Muscle of leg (tissue), 11 donors: Measurements from ENCODE around the gene PPIF. TPM values are rescaled to one million over a fixed set of nuclear protein-coding genes. Genes with fewer than 3 reads are reported as not detected.

Experiments
- DNase-seq: peaks from one replicate; pipeline ENCODE4 v3.0.0; 2013
- H3K27ac ChIP-seq: one replicate; pipeline ENCODE4 v1.5.1; 2013; ENCODE audit warnings: mild to moderate bottlenecking, low read length, control low read depth
- H3K27me3 ChIP-seq: one replicate; pipeline ENCODE4 v1.6.1; 2013; ENCODE audit warnings: low read length; ENCODE audit not compliant: control insufficient read depth, insufficient read depth
- H3K36me3 ChIP-seq: one replicate; pipeline ENCODE4 v1.6.1; 2013; ENCODE audit warnings: low read length; ENCODE audit not compliant: control insufficient read depth, insufficient read depth
- H3K4me1 ChIP-seq: one replicate; pipeline ENCODE4 v1.6.1; 2013; ENCODE audit warnings: low read length; ENCODE audit not compliant: control insufficient read depth, insufficient read depth
- H3K4me3 ChIP-seq: one replicate; pipeline ENCODE4 v1.5.1; 2013; ENCODE audit warnings: low read length, control low read depth
- H3K9me3 ChIP-seq: replicated peaks from 2 replicates; pipeline ENCODE4 v1.6.1; 2013; ENCODE audit warnings: low read depth, low read length; ENCODE audit not compliant: control insufficient read depth
- WGBS: methylation state at CpG from one replicate; pipeline ENCODE4 v1.1.5; 2013; ENCODE audit warnings: missing lambda C conversion rate; ENCODE audit not compliant: insufficient coverage; 5-methylcytosine and 5-hydroxymethylcytosine counted together
- polyA plus RNA-seq, 8 donors: library from polyadenylated mRNA; unstranded; fragments of 120-200 nt; gene quantifications; one replicate each; pipeline versions ENCODE4 v1.2.1 to v1.2.3, GENCODE V29; 2013; ENCODE audit warnings: inconsistent platforms in 1 of 8, low replicate concordance in 1 of 8; ENCODE audit not compliant: insufficient read length in 8 of 8, insufficient read depth in 1 of 8
- total RNA-seq: library from RNA; stranded (reverse); fragments of 120-200 nt; gene quantifications from one replicate; pipeline ENCODE4 v1.2.4, GENCODE V29; 2013

Gene PPIF
- total and polyA plus RNA-seq, 9 donors = 8.3 to 28.6 (median 24.3) TPM

DNA sequence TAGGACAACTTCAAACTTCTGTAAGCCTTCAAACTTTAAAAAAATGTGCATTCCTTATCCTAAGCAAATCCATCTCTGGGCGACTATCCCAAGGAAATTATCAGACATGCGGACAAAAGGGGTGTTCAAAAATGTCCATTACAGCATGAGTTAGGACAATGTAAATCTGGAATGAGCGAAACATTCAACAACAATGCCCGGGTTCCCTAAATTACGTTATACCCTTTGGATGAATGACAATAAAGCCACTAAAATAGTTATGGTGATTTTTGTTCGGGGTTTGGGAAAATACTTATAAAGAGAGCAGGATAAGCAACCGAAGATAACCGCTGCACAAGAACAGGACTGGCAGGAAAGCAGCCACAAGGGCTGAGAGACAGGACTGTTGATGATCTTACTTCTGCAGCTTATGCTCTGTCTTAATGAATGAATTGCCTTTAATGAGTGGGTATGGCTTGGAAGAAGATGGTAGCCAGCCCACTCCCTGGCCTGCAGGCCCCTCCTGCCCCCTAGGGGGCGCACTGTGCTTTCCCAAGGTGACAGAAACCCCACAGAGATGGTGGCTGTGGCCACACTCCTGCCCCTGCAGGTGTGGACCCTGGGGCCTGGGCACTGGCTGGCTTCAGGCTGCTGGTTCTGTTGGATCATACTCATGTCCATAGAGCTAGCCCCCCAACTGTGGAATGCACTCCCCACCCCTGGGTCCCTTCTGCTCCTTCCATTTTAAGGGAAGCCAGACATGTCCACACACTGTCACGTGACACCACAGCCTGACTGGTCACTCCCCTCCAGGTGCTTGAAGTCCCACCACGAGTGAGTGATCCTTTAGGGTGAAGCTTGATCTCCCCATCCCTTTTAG, 53.1 kb downstream of the PPIF start:
- H3K27ac ChIP-seq = peak overlapping the region; percentile 95
- H3K9me3 ChIP-seq = no peaks in the 10 kb centered on the region
- H3K27me3 ChIP-seq = no peaks in the 10 kb centered on the region
- peaks cover 7% of the 10 kb centered on the region for H3K4me1 ChIP-seq
- 26% methylated on average over 4 of the region's 11 CpGs for WGBS
- H3K36me3 ChIP-seq = peaks cover 9% of the 10 kb centered on the region
- no peak overlapping the region for H3K4me3 ChIP-seq
- DNase-seq = no peak

DNA sequence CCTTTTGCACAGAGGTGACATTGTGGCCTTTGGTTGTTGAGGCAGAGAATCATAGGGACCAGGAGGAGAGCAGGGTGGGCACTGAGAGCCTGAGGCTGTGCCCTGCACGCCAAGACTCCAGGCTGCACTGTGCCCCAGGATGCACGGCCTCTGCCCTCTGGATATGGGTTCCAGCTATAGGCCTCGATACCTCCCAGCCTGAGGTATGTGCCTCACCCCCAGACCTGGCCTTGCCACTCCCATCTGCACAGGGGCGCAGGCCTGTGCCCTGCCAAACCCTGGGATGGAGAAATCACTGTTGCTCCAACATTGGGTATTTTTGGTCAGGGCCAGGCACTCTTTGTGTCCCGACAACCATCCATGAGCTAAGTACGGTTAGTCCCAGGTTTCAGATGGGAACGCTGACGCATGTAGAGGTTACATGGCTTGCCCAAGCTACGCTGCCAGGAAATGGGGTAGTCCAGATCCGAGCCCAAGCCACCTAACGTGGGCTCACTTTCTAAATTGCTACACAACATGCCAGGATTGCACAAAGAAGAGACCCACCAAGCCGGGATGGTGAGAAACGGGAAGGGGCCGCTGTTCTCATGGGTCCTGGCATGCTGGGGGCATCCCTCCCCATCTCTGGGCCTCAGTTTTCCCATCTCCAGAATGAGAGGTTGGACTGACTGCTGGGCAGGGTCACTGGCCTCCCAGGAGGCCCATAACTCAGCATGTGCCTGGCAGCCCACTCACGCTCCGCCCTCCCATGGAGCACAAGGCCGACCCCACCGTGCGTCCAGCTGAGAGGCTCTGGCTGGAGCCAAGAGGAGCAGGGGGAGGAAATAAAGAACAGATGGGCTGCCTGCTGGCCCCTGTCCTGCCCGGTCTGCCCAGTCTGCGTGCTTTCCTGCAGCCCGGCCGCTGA, 54.0 kb downstream of the PPIF start:
- Histone ChIP-seq H3K9me3 (no peaks in the 10 kb centered on the region), H3K27me3 (no peaks in the 10 kb centered on the region), H3K4me1 (peaks cover 5% of the 10 kb centered on the region), H3K36me3 (peaks cover 8% of the 10 kb centered on the region), H3K27ac (peak overlapping the region; percentile 95), H3K4me3 (no peak overlapping the region)
- DNase-seq = peak; percentile 90
- 41% methylated on average over 20 of the region's 23 CpGs for WGBS

DNA sequence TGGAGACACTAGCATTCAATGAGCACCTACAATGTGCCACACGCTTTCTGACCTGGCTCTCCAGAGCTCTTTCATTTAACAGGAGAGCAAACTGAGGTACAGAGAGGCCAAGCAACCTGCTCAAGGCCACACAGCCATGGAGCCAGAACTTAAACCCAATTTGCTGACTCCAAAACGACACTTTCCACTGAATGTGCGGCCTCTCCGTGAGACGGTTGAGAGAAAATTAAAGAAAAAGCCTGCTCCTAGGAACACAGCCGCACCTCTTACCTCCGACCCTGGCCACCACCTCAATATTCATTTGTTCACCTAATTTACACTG, 55.3 kb downstream of the PPIF start:
- Histone ChIP-seq H3K9me3 (no peaks in the 10 kb centered on the region), H3K4me1 (no peaks in the 10 kb centered on the region), H3K27me3 (no peaks in the 10 kb centered on the region), H3K36me3 (peaks cover 10% of the 10 kb centered on the region), H3K27ac (peak overlapping the region; percentile 81), H3K4me3 (no peak overlapping the region)
- DNase-seq = no peak
- WGBS = 92% methylated on average over 3 of the region's 7 CpGs

DNA sequence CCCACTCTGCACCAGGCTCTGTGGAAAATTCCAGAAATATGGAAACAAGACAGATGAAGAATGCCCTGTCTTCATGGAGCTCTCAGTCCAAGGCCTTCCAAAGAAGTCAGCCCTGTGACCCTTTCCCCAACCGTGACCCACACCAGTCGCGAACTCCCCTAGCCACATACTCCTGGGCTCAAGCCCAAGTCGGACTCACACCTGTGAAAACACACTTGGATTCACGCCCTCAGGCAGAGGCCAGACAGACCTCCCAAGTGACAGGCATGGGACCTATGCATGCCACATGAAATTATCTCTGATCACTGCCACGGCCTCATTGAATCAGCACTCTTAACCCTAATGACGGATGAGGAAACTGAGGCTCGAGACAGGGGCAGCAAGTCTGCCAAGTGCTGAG, 55.7 kb downstream of the PPIF start:
- no peak for DNase-seq
- H3K27me3 ChIP-seq = no peaks in the 10 kb centered on the region
- H3K36me3 ChIP-seq = peaks cover 10% of the 10 kb centered on the region
- H3K4me1 ChIP-seq = no peaks in the 10 kb centered on the region
- 43% methylated on average over 8 of the region's 8 CpGs for WGBS
- H3K27ac ChIP-seq = peak overlapping the region; percentile 81
- no peaks in the 10 kb centered on the region for H3K9me3 ChIP-seq
- no peak overlapping the region for H3K4me3 ChIP-seq

DNA sequence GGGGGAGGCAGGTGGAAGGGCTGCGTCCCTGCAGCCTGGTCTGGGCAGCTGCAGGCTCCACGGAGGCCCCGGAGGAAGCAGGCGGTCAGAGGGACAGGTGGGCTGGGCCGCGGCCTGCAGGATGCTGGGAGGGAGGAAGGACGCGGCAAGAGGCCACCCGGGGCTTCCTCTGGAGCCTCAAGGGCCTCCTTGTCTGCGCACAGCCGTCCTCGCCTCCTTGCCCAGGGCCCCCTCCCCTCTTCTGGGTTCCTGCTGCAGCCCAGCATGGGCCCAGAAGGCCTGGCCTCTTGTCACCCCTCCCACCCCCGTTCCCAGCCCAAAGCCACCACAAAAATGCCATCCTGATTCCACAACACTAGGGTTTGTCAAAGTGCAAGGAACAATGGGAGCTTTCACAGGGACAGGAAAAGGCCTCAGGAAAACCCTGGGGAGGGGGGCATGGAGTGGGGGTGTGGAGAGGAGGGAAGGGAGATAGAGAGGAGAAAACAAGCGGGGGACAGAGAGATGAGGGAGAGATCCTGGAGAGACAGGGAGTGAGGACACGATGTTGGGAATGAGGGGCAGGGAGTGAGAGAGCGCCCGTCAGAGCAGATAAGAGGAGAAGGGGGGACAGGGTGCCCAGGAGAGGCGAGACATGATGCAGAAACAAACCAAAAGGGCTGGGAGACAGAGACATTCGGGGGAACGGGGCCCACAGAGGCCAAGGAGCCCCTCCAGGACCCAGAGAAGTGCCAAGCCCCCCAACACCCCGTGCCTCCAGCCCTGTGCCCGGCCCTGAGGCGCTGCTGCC, 56.4 kb downstream of the PPIF start:
- no peak overlapping the region for H3K4me3 ChIP-seq
- 38% methylated on average over 14 of the region's 23 CpGs for WGBS
- H3K4me1 ChIP-seq = no peaks in the 10 kb centered on the region
- H3K9me3 ChIP-seq = no peaks in the 10 kb centered on the region
- H3K27ac ChIP-seq = peak overlapping the region; percentile 81
- peaks cover 10% of the 10 kb centered on the region for H3K36me3 ChIP-seq
- no peaks in the 10 kb centered on the region for H3K27me3 ChIP-seq
- DNase-seq = peak; percentile 77

DNA sequence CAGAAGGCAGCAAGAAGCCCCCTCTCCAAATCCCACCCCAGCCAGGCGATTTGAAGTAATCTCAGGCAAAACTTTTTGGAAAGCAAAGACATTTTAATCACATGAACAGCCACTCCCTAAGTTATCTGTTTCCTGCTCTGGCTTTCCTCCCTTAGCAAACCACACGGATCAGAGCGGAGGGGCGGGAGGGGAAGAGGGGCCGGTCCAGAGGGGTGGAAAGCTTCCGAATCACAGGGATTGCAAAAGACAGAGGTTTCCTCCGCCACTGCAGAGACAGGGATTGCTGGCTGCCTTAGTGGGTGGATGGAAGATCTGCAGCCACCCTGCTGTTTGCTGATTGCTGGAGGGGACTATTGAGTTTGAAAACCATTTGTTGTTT, 57.0 kb downstream of the PPIF start:
- H3K9me3 ChIP-seq = no peaks in the 10 kb centered on the region
- peaks cover 15% of the 10 kb centered on the region for H3K36me3 ChIP-seq
- H3K27me3 ChIP-seq = no peaks in the 10 kb centered on the region
- no peak overlapping the region for H3K4me3 ChIP-seq
- DNase-seq = peak; percentile 92
- H3K27ac ChIP-seq = peak overlapping the region; percentile 81
- WGBS = 6% methylated on average over 2 of the region's 7 CpGs
- H3K4me1 ChIP-seq = no peaks in the 10 kb centered on the region

DNA sequence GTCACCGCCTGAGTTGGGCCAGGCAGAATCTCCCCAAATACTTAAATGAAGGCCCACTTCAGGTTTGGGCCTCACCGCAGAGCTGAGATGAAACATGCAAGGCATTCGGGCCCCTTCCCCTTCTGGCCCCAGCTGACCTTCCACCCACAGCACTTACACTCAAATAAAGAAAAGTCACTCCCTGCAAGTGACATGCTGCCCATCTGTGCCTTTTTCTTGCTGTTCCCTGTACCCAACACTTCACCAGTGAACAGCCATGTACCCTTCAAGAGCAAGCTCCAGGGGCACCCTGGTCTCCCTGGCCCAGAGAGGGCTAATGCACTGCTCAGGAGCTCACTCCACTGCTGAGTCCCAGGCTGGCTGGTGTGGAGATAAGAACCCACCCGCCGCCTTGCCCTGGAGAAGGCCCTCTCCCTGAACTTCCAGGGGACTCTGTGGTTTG, 57.4 kb downstream of the PPIF start:
- H3K27me3 ChIP-seq = no peaks in the 10 kb centered on the region
- peaks cover 15% of the 10 kb centered on the region for H3K36me3 ChIP-seq
- no peaks in the 10 kb centered on the region for H3K9me3 ChIP-seq
- peak overlapping the region; percentile 81 for H3K27ac ChIP-seq
- WGBS = 56% methylated on average over 4 of the region's 5 CpGs
- no peaks in the 10 kb centered on the region for H3K4me1 ChIP-seq
- DNase-seq = no peak
- H3K4me3 ChIP-seq = no peak overlapping the region

Other genes starting within 250 kb of the PPIF start
- 25.0 TPM for gene ZCCHC24, start 98.2 kb downstream of the PPIF start, total RNA-seq
- gene ZCCHC24, start 98.2 kb downstream of the PPIF start, polyA plus RNA-seq = 10 to 100 TPM; 44.8 to 65.5 (median 56.3) TPM
- gene EIF5AL1, start 165.1 kb downstream of the PPIF start, total RNA-seq = 0.13 TPM
- gene EIF5AL1, start 165.1 kb downstream of the PPIF start, polyA plus RNA-seq = 1 to 10 TPM in 7 of 8 donors, under 1 TPM in 1; 0.45 to 4.3 (median 1.6) TPM
- not detected for gene SFTPA2, start 212.9 kb downstream of the PPIF start, total RNA-seq
- gene SFTPA2, start 212.9 kb downstream of the PPIF start, polyA plus RNA-seq = under 1 TPM in 3 of 8 donors, not detected in 5; 0.05 to 0.69 (median 0.06) TPM